ENCODE measurements around the gene GSTM2.

Gene GSTM2

DNA sequence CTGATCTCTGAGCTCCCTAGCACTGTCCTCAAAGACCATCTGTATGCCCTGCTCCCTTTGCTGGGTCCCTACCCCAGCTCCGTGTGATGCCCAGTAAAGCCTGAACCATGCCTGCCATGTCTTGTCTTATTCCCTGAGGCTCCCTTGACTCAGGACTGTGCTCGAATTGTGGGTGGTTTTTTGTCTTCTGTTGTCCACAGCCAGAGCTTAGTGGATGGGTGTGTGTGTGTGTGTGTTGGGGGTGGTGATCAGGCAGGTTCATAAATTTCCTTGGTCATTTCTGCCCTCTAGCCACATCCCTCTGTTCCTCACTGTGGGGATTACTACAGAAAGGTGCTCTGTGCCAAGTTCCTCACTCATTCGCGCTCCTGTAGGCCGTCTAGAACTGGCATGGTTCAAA, 49.9 kb downstream of the GSTM2 start:
- H3K27ac ChIP-seq, result no peak overlapping the region
- TF ChIP-seq CTCF (conservative IDR thresholded peaks at IDR 0.05), result no peak

GRCh38 chr1:109718495-109718894, 50.6 kb downstream of the GSTM2 start:
- no peak; the same call in 1 of the 2 replicates for TF ChIP-seq CTCF (conservative IDR thresholded peaks at IDR 0.05)
- no peak overlapping the region for H3K27ac ChIP-seq

DNA sequence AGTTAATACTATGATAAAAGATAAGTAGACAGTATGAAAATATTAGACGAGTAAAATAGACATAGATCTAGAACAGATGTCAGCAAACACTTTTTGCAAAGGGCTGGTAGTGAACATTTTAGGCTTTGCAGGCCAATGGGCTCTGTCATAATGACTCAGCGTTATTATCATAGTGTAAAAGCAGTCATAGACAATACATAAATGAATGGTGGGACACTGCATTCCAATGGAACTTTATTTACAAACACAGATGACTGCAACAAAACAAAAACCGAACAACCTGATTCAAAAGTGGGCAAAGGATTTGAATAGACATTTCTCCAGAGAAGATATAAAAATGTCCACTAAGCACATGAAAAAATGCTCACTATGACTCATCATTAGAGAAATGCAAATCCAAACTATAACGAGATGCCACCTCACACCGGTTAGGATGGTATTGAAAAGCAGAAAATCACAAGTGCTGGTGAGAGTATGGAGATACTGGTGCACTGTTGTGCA, 51.5 kb downstream of the GSTM2 start:
- no peak overlapping the region for H3K27ac ChIP-seq
- TF ChIP-seq CTCF (conservative IDR thresholded peaks at IDR 0.05), result no peak

- no peak overlapping the region for H3K27ac ChIP-seq
- no peak for TF ChIP-seq CTCF (conservative IDR thresholded peaks at IDR 0.05)
Measured at GRCh38 chr1:109721042-109721441, 53.2 kb downstream of the GSTM2 start.

DNA sequence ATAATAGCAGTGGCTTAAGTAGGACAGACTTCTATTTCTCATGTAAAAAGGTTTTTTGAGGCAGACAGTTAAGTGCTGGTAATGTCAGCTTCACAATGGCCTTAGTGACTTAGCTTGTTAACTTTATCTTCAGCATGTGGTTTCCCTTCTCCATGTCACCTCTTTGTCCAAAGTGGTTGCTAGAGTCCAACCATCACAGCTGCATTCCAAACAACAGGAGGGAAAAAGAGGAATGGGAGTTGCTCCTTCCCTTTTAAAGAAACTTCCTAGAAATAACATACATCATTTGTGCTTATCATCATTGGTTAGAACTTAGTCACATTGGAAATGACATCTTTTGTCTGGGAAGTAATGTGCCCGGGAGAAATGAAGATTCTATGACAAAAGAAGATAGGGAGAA, 54.1 kb downstream of the GSTM2 start:
- no peak for TF ChIP-seq CTCF (conservative IDR thresholded peaks at IDR 0.05)
- H3K27ac ChIP-seq, result no peak overlapping the region

DNA sequence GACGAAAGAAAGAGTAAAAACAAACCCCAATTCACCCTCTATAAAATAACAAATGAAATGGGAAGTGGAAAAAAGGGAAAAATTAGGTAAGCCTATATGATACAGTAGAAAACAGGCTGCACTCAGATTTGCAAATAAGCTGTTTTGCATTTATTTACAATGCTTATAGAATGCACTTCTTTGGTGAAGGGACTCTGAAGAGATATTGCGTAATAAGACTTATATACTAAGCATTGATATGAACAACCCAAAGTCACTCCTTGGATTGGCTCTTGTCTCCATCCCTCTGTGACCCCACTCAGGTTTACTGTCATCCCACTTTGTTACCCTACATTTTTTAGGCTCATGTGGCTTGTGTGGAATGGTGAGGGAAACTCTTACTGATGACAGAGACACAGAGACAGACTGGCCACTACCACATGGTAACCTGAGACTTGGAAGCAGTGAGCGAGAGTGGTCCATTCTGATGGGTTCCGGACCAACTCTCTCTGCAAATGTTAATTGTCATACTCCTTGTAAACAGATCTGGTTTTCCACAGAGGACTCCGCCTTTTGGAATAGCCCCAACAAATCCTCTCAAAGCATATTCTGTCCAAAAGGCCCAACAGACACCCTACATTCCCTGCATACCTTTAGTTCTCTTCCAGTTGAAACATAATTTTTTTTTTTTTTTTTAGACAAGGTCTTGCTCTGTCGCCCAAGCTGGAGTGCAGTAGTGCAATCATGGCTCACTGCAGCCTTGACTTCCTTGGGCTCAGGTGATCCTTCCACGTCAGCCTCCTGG, 55.2 kb downstream of the GSTM2 start:
- TF ChIP-seq CTCF (conservative IDR thresholded peaks at IDR 0.05), result no peak
- 0 out of 2 replicates have a peak overlapping the region, but pooled peaks have one; percentile 1 for H3K27ac ChIP-seq
